ENCODE results near the gene GP5. TPM values are rescaled to one million over a fixed set of nuclear protein-coding genes. Genes with fewer than 3 reads are reported as not detected.
A peak's percentile ranks its signal among the peaks of the same experiment; 100 is the strongest.

GP5 gene
- total RNA-seq, 1 experiment from 2014 or later, result not detected

- DNase-seq (ENCODE audit: low spot score), result no peak
Observed at GRCh38 chr3:194397757-194398312, 1.2 kb downstream of the GP5 start.

- no peak for DNase-seq (ENCODE audit: low spot score)
Observed at GRCh38 chr3:194396859-194397756, 2.0 kb downstream of the GP5 start.

GRCh38 chr3:194396539-194396858 lies 2.6 kb downstream of the GP5 start:
- no peak for DNase-seq (ENCODE audit: low spot score)

- no peak for DNase-seq (ENCODE audit: low spot score)
Observed at GRCh38 chr3:194395778-194396538, 3.1 kb downstream of the GP5 start.

- DNase-seq (ENCODE audit: low spot score), result peak; percentile 60
Observed at GRCh38 chr3:194395212-194395611, 3.9 kb downstream of the GP5 start.

GRCh38 chr3:194392576-194392975 lies 6.5 kb downstream of the GP5 start:
- DNase-seq (ENCODE audit: low spot score), result no peak

- no peak for DNase-seq (ENCODE audit: low spot score)
Observed at GRCh38 chr3:194390835-194391234, 8.2 kb downstream of the GP5 start.

- DNase-seq (ENCODE audit: low spot score), result no peak
Observed at GRCh38 chr3:194389269-194389668, 9.8 kb downstream of the GP5 start.

GRCh38 chr3:194387926-194388418 lies 11.1 kb downstream of the GP5 start:
- DNase-seq (ENCODE audit: low spot score), result no peak

- DNase-seq (ENCODE audit: low spot score), result no peak
Observed at GRCh38 chr3:194387276-194387675, 11.8 kb downstream of the GP5 start.

- no peak for DNase-seq (ENCODE audit: low spot score)
Observed at GRCh38 chr3:194386648-194387047, 12.4 kb downstream of the GP5 start.

GRCh38 chr3:194386066-194386465 lies 13.0 kb downstream of the GP5 start:
- DNase-seq (ENCODE audit: low spot score), result no peak

- no peak for DNase-seq (ENCODE audit: low spot score)
Observed at GRCh38 chr3:194384569-194385001, 14.5 kb downstream of the GP5 start.

- DNase-seq (ENCODE audit: low spot score), result no peak
Observed at GRCh38 chr3:194384156-194384555, 14.9 kb downstream of the GP5 start.

- no peak for DNase-seq (ENCODE audit: low spot score)
Observed at GRCh38 chr3:194383276-194383940, 15.7 kb downstream of the GP5 start.

GRCh38 chr3:194382892-194383223 lies 16.2 kb downstream of the GP5 start:
- DNase-seq (ENCODE audit: low spot score), result no peak

GRCh38 chr3:194382196-194382891 lies 16.7 kb downstream of the GP5 start:
- DNase-seq (ENCODE audit: low spot score), result no peak

GRCh38 chr3:194381460-194381875 lies 17.6 kb downstream of the GP5 start:
- peak; percentile 52 for DNase-seq (ENCODE audit: low spot score)

GRCh38 chr3:194380326-194380725 lies 18.7 kb downstream of the GP5 start:
- no peak for DNase-seq (ENCODE audit: low spot score)

- DNase-seq (ENCODE audit: low spot score), result no peak
Observed at GRCh38 chr3:194379651-194380050, 19.4 kb downstream of the GP5 start.

GRCh38 chr3:194379231-194379630 lies 19.8 kb downstream of the GP5 start:
- no peak for DNase-seq (ENCODE audit: low spot score)

All from HT-29 (cell line).